Measurements from ENCODE around the gene TIPIN.
"Not testable (repeated sequence)": the region's sequence is repeated elsewhere in the genome, so short reads cannot be mapped to it uniquely, and the experiment has no call there.

The TIPIN gene

DNA sequence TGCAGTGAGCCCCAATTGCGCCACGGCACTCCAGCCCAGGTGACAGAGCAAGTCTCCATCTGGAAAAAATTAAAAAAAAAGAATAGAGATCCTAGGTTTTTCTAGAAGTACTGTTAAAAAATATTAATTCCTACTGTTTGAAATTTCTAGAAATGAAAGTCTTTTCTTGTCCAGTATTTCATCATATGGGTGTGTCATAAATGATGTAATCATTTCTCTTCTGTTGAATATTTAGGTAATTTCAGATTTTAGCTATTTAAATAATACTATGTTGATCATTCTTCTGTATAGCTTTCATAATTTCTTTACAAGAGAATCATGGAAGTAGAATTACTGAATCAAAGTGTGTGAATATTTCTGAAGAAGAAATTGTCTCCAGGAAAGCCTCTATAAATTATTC, 24.9 kb upstream of the TIPIN start:
- DNase-seq = not testable (repeated sequence)

DNA sequence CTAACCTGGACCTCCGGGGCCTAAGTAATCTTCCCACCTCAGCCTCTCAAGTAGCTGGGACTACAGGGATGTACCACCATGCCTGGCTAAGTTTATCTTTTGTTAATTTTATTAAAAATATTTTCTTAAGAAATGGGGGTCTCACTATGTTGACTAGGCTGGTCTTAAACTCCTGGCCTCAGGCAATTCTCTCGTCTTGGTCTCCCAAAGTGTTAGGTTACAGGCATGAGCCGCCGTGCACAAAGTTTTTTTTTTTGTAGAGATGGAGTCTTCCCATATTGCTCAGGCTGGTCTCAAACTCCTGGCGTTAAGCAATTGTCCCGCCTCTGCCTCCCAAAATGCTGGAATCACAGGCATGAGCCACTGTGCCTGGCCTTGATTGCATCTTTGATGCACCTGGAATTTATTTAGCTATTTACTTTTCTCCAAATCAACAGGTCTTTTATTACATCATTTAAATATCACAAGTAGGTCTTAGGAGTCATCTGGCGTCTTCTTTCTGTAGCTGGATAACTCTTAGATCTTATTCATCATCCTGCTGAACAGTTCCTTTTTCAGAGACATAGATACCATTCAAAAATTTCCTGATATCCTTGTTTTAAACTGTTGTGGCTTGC, 22.4 kb upstream of the TIPIN start:
- no peak for DNase-seq

DNA sequence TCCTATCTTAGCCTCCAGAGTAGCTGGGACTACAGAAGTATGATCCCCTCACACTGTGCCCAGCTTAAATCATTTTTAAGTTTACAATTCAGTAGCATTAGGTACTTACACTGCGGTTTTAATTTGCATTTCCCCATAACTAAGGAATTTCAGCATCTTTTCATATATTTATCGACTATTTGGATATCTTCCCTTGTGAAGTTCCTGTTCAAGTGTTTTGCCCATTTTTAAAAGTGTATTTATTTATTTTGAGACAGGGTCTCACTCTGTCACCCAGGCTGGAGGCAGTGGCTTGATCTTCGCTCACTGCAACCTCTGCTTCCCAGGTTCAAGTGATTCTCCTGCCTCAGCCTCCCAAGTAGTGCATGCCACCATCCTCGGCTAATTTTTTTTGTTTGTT, 17.7 kb upstream of the TIPIN start:
- no peak for DNase-seq

- DNase-seq = no peak
Measured at GRCh38 chr15:66369773-66370651, 13.5 kb upstream of the TIPIN start.

DNA sequence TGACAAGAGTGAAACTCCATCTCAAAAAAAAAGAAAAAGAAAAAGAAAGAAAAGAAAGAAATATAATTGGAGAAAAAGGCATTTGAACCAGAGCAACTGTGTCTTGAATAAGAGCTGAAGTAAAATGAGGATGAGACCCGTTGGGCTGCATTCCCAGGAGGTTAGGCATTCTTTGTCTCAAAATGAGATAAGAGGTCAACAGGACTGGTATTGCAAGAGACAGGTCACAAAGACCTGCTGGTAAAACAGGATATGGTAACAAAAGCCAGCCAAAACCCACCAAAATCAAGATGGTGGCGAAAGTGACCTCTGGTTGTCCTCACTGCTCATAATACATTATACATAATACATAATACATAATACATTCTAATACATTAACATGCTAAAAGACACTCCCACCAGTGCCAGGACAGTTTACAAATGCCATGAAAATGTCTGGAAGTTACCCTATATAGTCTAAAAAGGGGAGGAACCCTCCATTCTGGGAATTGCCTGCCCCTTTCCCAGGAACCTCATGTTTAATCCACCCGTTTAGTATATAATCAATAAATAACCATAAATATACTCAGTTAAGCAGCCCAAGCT, 8.6 kb upstream of the TIPIN start:
- DNase-seq = no peak

DNA sequence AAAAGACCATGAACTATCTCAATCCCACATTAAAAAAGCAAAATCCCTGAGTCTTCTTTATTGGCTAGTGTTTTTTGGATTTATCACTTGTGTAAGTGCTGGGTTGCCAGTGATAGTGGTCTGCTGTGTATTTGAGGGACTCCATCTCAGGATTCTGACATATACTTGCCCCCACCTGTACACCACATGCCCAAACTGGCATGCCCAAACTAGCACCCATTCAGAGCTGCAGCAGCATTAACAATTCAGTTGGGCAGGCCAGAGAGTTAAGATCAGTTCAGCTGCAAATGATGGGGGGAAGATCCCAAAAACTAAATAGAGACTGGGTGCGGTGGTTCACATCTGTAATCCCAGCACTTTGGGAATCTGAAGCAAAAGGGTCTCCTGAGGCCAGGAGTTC, 6.3 kb upstream of the TIPIN start:
- no peak for DNase-seq

GRCh38 chr15:66361745-66362460, 5.4 kb upstream of the TIPIN start:
- not testable (repeated sequence) for DNase-seq

- DNase-seq = no peak
Measured at GRCh38 chr15:66359740-66360139, 3.3 kb upstream of the TIPIN start.

GRCh38 chr15:66356077-66356358, 467 bp downstream of the TIPIN start:
- no peak for DNase-seq

GRCh38 chr15:66348530-66348929, 8.0 kb downstream of the TIPIN start:
- not testable (repeated sequence) for DNase-seq

DNA sequence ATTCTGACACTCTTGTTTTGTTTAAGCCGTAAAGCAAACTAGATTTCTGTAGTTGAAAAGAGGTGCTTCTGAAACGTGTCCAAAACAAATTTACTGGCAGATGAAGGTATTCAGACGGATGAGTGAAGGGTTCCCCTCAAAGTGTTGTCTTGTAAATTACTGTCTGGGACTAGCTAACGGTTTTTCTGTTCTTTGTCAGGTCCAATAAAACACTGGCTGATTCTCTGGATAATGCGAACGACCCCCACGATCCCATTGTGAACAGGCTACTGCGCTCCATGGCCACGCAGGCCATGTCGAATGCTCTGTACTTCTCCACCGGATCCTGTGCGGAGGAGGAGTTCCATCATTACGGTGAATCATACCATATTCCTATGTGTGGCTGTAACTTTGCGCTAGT, 27.7 kb downstream of the TIPIN start:
- no peak for DNase-seq

DNA sequence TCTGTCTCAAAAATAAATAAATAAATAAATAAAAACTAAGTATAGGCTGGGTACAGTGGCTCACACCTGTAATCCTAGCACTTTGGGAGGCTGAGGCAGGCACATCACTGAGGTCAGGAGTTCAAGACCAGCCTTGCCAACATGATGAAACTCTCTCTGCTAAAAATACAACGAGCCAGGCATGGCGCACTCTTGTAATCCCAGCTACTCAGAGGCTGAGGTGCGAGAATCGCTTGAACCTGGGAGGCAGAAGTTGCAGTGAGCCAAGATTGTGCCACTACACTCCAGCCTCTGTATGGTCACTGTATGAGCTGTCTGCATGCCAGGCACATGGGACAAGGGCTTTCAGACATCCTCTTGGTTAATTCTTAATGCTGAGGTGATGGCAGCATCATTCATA, 28.7 kb downstream of the TIPIN start:
- no peak for DNase-seq

GRCh38 chr15:66326051-66326450, 30.4 kb downstream of the TIPIN start:
- no peak for DNase-seq

GRCh38 chr15:66323312-66323928, 33.1 kb downstream of the TIPIN start:
- no peak for DNase-seq

DNA sequence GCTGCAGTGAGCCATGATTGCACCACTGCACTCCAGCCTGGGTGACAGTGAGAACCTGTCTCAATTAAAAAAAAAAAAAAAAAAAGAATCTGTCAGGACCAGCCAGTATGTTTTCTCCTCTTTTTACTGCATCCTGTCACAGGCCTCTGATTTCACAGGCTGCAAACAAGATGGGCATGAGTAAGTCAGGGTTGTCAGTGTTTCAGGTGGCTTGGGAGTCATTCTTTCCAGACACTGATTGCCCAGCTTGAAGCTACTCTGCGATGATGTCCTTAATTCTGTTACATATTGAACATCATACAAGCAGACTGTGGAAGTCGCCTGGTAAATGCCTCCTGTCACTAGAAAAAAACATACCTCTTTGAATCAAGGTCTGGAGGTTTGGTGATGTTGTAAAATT, 44.3 kb downstream of the TIPIN start:
- no peak for DNase-seq

- no peak for DNase-seq
Measured at GRCh38 chr15:66310786-66311185, 45.7 kb downstream of the TIPIN start.

DNA sequence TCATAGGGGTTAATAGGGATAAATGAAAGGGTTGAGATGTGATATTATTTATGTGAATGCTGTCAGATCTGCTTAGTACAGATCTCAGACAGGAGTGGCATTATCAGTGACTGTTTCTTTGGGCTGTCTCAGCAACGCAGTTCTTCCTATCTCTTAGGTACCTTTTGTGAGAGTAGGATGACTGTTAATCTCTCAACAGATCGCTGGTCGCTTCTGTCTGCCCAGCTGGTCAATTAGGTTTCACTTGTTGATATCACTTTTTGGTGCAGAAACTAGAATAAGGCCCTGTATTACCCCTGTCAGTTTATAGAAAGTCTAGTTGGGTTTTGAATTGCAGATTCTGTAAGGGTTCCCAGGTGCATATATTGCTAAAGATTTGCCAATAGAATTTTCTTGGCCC, 46.7 kb downstream of the TIPIN start:
- no peak for DNase-seq

- DNase-seq = no peak
Measured at GRCh38 chr15:66308531-66308930, 48.0 kb downstream of the TIPIN start.

DNA sequence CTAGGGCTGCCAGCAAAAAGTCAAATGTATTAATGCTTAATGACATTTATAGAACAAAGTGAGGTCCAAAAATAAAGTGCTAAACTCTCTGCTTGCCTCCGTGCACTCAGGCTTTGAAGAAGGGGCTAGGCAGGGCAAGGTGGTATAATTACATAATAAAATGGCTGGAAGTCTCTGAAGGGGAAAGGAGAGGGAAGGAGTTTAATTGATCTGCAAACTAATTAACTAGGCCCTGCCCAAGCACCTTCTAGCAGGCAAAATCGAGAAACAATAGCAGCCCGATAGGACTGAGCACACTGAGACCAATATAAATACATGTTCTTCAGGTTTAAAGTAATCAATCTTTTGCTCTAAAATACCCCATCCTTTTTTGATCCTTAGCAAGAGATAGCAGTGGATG, 50.1 kb downstream of the TIPIN start:
- no peak for DNase-seq

DNA sequence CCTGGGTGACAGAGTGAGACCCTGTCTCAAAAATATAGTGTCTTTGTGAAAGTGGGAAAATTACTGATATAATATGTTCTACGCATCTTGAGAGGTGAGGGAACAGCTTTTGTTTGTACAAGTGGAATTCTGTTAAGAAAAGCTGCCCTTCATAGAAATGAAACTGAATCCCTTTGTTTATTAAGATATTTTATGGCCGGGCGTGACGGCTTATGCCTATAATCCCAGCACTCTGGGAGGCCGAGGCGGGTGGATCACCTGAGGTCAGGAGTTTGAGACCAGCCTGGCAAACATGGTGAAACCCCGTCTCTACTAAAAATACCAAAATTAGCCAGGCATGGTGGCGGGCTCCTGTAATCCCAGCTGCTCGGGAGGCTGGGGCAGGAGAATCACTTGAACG, 52.1 kb downstream of the TIPIN start:
- not testable (repeated sequence) for DNase-seq

DNA sequence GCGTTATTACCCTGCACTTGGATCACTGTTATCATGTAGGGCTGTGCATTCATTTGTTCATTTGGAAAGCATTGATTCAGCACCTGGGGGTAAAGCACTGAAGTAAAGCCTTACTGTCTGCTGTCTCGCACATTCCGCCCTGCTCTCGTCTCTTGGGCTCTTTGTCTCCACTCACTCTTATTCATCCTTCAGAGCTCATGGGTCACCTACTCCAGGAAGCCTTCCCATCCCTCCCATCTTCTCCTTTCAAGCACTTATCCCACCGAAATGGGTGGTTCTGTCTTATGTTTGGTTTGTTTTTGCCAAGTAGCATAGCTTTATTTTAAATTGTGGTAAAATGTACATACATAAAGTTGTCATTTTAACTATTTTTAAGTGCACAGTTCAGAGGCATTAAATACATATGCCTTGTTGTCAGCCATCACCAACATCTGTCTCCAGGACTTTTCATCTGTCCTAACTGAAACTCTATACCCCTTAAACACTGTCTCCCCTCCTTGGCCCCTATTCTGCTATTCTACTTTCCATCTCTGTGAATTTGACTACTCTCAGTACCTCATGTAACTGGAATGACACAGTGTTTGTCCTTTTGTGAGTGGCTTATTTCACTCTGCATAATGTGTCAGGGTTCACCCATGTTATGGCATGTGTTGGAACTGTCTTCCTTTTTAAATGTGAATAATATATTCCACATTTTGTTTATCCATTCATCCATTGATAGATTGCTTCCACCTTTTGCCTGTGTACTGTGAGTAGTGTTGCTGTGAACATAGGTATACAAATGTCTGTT, 53.8 kb downstream of the TIPIN start:
- DNase-seq = no peak

- no peak for DNase-seq
Measured at GRCh38 chr15:66298803-66299251, 57.7 kb downstream of the TIPIN start.
